Testis (tissue), 2 donors: ENCODE measurements around the gene COL23A1.

Experiments
- CTCF ChIP-seq, 3 experiments: fragments of 450-650 bp in 2 of 3; fragments of 200-600 bp in 1 of 3; sonication (generic) in 1 of 3; IDR thresholded peaks; one replicate each; pipeline ENCODE4 v1.5.1; 2016 to 2019; ENCODE audit warnings: antibody characterized with exemption in 3 of 3, mild to moderate bottlenecking in 2 of 3, moderate library complexity in 1 of 3
- POLR2A ChIP-seq: fragments of 450-650 bp; IDR thresholded peaks from one replicate; pipeline ENCODE4 v1.6.1; 2017; ENCODE audit warnings: antibody characterized with exemption, mild to moderate bottlenecking, moderate library complexity

- TF ChIP-seq CTCF (IDR thresholded peaks at IDR 0.05) (no peak), POLR2A (no peak)
These were observed 49.7 kb downstream of the COL23A1 start for GRCh38 chr5:178540526-178540925.
